Measurements from ENCODE around the gene CRADD.

- no peak for TF ChIP-seq CTCF (IDR thresholded peaks at IDR 0.05)
- no peak for TF ChIP-seq POLR2AphosphoS5 (IDR thresholded peaks at IDR 0.05)
- TF ChIP-seq EP300 (IDR thresholded peaks at IDR 0.05), result no peak
Measured at GRCh38 chr12:93776581-93777018, 99.4 kb downstream of the CRADD start.
